Peyer's patch (tissue), 4 donors: ENCODE measurements around the gene ZNF81. TPM values are rescaled to one million over a fixed set of nuclear protein-coding genes. Genes with fewer than 3 reads are reported as not detected.
"Not testable (repeated sequence)": the region's sequence is repeated elsewhere in the genome, so short reads cannot be mapped to it uniquely, and the experiment has no call there.

Source experiments
- DNase-seq, 3 donors: peaks; one replicate each; pipeline ENCODE4 v3.0.0-alpha.2; 2017 to 2019
- H3K27ac ChIP-seq, 4 donors: fragments of 200-600 bp; sonication (generic); one replicate each; pipeline ENCODE4 v1.5.1; 2016 to 2019
- H3K27me3 ChIP-seq, 2 donors: fragments of 200-600 bp; sonication (generic); one replicate each; pipeline ENCODE4 v1.5.1; 2019
- H3K36me3 ChIP-seq, 3 donors: fragments of 200-600 bp; sonication (generic); one replicate each; pipeline ENCODE4 v1.5.1; 2016 to 2019
- H3K4me1 ChIP-seq, 4 donors: fragments of 200-600 bp; sonication (generic); one replicate each; pipeline ENCODE4 v1.5.1; 2016 to 2019
- H3K4me3 ChIP-seq, 4 donors: fragments of 200-600 bp; sonication (generic); 1 replicate in 3 of 4; 2 replicates in 1 of 4; pipeline ENCODE4 v1.5.1; 2016 to 2019; ENCODE audit warnings: mild to moderate bottlenecking in 1 of 4
- H3K9me3 ChIP-seq, 4 donors: fragments of 200-600 bp; sonication (generic); one replicate each; pipeline ENCODE4 v1.5.1; 2016 to 2019; ENCODE audit warnings: mild to moderate bottlenecking in 1 of 4
- CTCF ChIP-seq, 6 experiments: fragments of 450-650 bp in 4 of 6; fragments of 200-600 bp in 2 of 6; sonication (generic) in 1 of 6; IDR thresholded peaks; one replicate each; pipeline ENCODE4 v1.5.1; 2017 to 2019; ENCODE audit warnings: antibody characterized with exemption in 6 of 6, mild to moderate bottlenecking in 3 of 6, moderate library complexity in 1 of 6
- POLR2A ChIP-seq, 2 donors: fragments of 450-650 bp; IDR thresholded peaks; one replicate each; pipeline ENCODE4 v1.5.1; 2017; ENCODE audit warnings: antibody characterized with exemption in 2 of 2, mild to moderate bottlenecking in 2 of 2, moderate library complexity in 2 of 2
- total RNA-seq, 4 donors: library from RNA; depleted of rRNA; stranded (reverse); fragments of >200 nt; gene quantifications; one replicate each; pipeline ENCODE4 v1.1.0, GENCODE V29; 2016

The ZNF81 gene
- total RNA-seq, 4 donors from 2014 or later, result 8.3 to 13.9 (median 10.6) TPM

- no peaks in the 10 kb centered on the region for H3K27me3 ChIP-seq
- no peaks in the 10 kb centered on the region for H3K36me3 ChIP-seq
- DNase-seq, result no peak
- H3K9me3 ChIP-seq, result no peaks in the 10 kb centered on the region
- no peak overlapping the region for H3K27ac ChIP-seq
- H3K4me1 ChIP-seq, result no peaks in the 10 kb centered on the region
- no peak for TF ChIP-seq POLR2A (IDR thresholded peaks at IDR 0.05)
- TF ChIP-seq CTCF (IDR thresholded peaks at IDR 0.05), result no peak
- no peak overlapping the region for H3K4me3 ChIP-seq
Observed at GRCh38 chrX:47804315-47804714, 32.4 kb upstream of the ZNF81 start.

DNA sequence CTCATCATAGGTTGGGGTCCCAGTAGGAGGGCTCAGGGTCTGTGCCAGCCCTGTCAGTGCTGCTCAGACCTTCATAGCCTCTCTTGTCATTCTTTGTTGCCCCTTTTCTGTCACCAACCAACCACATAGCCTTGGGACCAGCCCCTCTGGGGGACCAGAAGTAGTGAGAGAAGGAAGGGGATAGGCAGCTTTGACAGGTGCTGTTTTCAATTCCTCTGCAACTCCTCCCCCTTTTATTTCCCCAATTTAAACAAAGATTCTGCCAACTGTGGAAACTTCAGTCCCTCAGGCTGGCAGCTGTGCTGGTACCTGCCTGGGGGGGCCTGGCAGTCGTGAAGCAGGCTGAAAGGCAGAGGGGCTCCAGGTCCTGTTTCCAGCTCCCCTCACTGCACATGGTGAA, 30.9 kb upstream of the ZNF81 start:
- not testable (repeated sequence) for DNase-seq, H3K27ac ChIP-seq, H3K27me3 ChIP-seq, H3K9me3 ChIP-seq, H3K4me3 ChIP-seq, H3K36me3 ChIP-seq, H3K4me1 ChIP-seq

- H3K27me3 ChIP-seq, H3K36me3 ChIP-seq, DNase-seq, H3K27ac ChIP-seq, H3K9me3 ChIP-seq, H3K4me1 ChIP-seq, H3K4me3 ChIP-seq: not testable (repeated sequence)
Observed at GRCh38 chrX:47806415-47807271, 30.1 kb upstream of the ZNF81 start.

DNA sequence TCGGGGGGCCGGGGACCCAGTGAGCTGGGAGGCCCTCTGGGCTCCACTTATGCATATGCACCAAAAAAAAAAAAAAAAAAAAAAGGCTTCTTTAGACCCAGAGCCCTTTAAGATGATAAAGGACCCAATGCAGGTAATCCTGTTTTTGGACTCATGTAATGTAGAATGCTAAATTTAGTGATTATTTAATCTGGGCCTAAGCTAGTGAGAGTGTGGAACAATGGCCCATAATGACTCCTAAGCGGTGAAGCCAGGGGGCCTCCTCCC, 29.5 kb upstream of the ZNF81 start:
- DNase-seq, H3K27me3 ChIP-seq, H3K9me3 ChIP-seq, H3K27ac ChIP-seq, H3K4me1 ChIP-seq, H3K4me3 ChIP-seq, H3K36me3 ChIP-seq: not testable (repeated sequence)

DNA sequence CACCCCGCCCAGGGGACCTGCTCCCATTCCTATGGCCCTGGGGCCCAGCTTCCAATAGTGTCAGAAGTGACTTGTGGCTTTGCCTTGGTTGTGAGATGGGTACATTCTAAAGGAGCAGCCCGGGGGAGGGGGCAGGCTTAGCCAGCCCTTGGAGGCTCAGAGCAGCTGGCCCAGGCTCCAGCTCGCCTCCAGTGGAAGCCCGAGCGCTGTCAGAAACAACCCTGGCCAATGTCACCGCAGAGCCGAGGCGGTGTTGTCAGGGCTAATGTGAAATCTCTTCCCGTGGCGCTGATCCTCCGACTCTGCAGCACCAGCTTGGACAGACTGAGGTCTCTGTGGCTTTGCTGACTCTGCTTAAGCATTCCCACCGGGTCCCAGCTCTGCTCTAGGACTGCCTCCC, 29.2 kb upstream of the ZNF81 start:
- no peak for DNase-seq
- TF ChIP-seq CTCF (IDR thresholded peaks at IDR 0.05) (no peak), POLR2A (IDR thresholded peaks at IDR 0.05) (no peak)
- H3K4me3 ChIP-seq, result no peak overlapping the region
- H3K9me3 ChIP-seq, result no peaks in the 10 kb centered on the region
- H3K27ac ChIP-seq, result no peak overlapping the region
- H3K4me1 ChIP-seq, result no peaks in the 10 kb centered on the region
- no peaks in the 10 kb centered on the region for H3K27me3 ChIP-seq
- no peaks in the 10 kb centered on the region for H3K36me3 ChIP-seq

DNA sequence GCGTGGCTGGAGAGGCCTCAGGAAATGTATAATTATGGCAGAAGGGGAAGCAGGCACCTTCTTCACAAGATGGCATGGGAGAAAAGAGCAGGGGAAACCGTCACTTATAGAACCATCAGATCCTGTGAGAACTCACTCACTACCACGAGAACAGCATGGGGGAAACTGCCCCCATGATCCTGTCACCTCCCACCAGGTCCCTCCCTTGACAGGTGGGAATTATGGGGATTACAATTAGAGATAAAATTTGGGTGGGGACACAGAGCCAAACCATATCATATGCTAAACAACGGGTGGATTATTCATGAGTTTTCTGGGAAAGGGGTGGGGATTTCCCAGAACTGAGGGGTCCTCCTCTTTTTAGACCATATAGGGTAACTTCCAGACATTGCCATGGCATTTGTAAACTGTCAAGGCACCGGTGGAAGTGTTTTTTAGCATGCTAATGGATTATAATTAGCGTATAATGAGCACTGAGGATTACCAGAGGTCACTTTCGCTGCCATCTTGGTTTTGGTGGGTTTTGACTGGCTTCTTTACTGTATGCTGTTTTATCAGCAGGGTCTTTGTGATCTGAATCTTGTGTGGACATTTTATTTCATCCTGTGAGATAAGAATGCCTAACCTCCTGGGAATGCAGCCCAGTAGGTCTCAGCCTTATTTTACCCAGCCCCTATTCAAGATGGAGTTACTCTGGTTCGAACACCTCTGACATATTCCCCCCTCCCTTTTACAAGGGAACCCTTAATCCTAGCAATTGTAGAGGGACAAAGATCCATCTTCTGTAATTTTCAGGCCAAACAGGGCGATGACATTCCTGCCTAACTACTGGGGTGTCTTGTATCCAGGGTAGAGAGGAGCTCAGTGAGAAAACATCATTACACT, 27.6 kb upstream of the ZNF81 start:
- H3K4me3 ChIP-seq, result no peak overlapping the region
- no peak overlapping the region for H3K27ac ChIP-seq
- H3K9me3 ChIP-seq, result no peaks in the 10 kb centered on the region
- no peaks in the 10 kb centered on the region for H3K36me3 ChIP-seq
- no peaks in the 10 kb centered on the region for H3K27me3 ChIP-seq
- no peaks in the 10 kb centered on the region for H3K4me1 ChIP-seq
- TF ChIP-seq CTCF (IDR thresholded peaks at IDR 0.05), result no peak
- no peak for TF ChIP-seq POLR2A (IDR thresholded peaks at IDR 0.05)
- no peak for DNase-seq

- Histone ChIP-seq H3K9me3 (no peaks in the 10 kb centered on the region), H3K4me1 (no peaks in the 10 kb centered on the region), H3K36me3 (no peaks in the 10 kb centered on the region), H3K27me3 (no peaks in the 10 kb centered on the region), H3K27ac (no peak overlapping the region), H3K4me3 (no peak overlapping the region)
- no peak for DNase-seq
- TF ChIP-seq CTCF (IDR thresholded peaks at IDR 0.05) (no peak), POLR2A (IDR thresholded peaks at IDR 0.05) (no peak)
Observed at GRCh38 chrX:47814851-47815250, 21.9 kb upstream of the ZNF81 start.
